ENCODE results near the gene SLC25A23.

The SLC25A23 gene

DNA sequence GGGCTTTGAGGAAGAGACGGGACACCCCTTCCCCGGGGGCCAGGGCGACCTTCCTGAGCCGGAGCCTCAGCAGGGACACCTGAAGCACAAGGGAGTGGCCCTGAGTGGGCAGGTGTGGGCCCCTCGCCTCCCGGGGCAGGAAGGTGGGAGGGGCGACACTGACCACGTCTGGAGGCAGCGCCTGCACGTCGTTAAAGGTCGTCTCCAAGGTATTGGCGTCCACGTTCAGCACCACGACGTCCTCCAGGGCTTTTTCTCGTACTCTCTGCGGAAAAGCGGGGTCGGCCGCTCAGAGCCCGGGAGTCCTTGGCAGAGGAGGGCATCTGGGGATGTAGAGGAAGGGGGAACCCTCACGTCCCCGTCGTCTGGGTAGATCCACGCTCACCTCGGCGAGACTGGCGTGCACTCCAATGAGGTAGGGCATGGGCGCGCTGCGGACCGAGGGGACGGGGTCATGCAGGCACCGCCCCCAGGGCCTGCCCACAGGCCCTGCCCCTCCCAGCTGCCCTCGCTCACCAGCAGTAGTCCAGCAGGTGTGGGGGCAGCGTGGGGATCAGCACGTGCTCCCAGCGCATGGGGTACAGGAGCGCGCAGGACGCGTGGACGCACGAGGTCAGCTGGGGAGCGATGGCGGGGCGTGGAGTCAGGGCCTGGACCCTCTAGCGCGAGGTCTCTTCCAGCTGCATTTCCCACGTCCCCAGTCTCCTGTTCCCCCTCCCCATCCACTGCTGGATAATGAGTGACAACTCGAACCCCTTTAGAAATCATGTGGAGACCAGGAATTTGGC lies 15.9 kb upstream of the SLC25A23 start:
- no peak for DNase-seq (ENCODE audit: low read depth)
- TF ChIP-seq, protein P1, sequence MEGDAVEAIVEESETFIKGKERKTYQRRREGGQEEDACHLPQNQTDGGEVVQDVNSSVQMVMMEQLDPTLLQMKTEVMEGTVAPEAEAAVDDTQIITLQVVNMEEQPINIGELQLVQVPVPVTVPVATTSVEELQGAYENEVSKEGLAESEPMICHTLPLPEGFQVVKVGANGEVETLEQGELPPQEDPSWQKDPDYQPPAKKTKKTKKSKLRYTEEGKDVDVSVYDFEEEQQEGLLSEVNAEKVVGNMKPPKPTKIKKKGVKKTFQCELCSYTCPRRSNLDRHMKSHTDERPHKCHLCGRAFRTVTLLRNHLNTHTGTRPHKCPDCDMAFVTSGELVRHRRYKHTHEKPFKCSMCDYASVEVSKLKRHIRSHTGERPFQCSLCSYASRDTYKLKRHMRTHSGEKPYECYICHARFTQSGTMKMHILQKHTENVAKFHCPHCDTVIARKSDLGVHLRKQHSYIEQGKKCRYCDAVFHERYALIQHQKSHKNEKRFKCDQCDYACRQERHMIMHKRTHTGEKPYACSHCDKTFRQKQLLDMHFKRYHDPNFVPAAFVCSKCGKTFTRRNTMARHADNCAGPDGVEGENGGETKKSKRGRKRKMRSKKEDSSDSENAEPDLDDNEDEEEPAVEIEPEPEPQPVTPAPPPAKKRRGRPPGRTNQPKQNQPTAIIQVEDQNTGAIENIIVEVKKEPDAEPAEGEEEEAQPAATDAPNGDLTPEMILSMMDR (IDR thresholded peaks at IDR 0.05; ENCODE audit: low read depth, low read length, missing control alignments) = no peak
- no peak overlapping the region for H3K4me3 ChIP-seq (ENCODE audit: low read depth, low read length)
- in situ Hi-C loops (cut with HindIII; ENCODE audit: low sequenced_read_pairs) = no loop called here

DNA sequence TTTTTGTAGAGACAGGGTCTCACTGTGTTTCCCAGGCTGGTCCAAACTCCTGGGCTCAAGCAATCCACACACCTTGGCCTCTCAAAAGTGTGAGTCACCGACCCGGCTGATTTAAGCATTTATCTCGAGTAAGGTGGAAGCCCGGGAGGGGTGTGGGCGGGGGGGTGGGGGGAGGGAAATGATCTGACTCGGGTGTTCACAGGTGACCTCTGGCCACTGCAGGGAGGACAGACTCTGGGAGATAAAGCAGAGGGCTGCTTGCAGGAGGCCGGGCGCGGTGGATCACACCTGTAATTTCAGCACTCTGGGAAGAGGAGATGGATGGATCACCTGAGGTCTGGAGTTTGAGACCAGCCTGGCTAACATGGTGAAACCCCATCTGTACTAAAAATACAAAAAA lies 14.1 kb upstream of the SLC25A23 start:
- no peak for DNase-seq (ENCODE audit: low read depth)

DNA sequence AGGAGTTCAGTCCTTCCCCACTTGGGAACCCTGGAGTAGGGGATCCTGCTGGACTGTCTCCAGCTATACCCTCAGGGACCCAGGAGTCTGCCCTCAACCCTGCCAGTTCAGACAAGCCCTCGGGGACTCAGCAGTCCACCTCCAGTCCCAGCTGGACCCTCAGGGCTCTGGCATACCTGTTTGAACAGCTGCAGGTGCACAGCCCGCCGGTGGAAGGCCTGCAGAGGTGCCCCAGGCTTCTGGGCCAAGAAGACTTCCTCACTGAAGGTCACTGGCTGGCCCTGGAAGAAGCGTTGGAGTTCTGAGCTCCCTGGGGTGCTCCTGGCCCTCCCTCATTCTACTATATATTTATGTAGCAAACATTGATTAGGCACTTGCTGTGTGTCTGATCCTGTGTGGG lies 13.1 kb upstream of the SLC25A23 start:
- in situ Hi-C loops (cut with HindIII; ENCODE audit: low sequenced_read_pairs) = no loop called here
- no peak for DNase-seq (ENCODE audit: low read depth)
- H3K4me3 ChIP-seq (ENCODE audit: low read depth, low read length) = no peak overlapping the region
- TF ChIP-seq, protein P1 (IDR thresholded peaks at IDR 0.05; ENCODE audit: low read depth, low read length, missing control alignments) = no peak

More for the DNA sequence above, 14.1 kb upstream of the SLC25A23 start:
- TF ChIP-seq, protein P1 (IDR thresholded peaks at IDR 0.05; ENCODE audit: low read depth, low read length, missing control alignments) = no peak
- in situ Hi-C loops (cut with HindIII; ENCODE audit: low sequenced_read_pairs) = no loop called here
- no peak overlapping the region for H3K4me3 ChIP-seq (ENCODE audit: low read depth, low read length)

DNA sequence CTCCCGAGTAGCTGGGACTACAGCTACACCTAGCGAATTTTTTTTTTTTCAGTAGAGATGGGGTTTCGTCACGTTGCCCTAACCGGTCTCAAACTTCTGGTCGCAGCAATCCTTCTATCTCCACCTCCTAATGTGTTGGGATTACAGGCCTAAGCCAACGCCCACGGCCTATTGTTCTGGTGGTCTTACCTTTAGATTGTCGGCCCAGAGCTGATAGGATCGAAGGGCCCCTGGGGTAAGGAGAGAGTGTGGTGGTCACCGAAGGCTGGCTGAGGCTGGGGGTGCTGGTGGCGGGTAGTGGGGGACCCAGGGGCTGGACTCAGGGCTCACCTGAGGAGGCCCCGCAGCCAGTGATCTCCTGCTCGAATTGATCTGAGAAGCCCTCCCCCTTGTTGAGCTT lies 11.5 kb upstream of the SLC25A23 start:
- no peak overlapping the region for H3K4me3 ChIP-seq (ENCODE audit: low read depth, low read length)
- TF ChIP-seq, protein P1 (IDR thresholded peaks at IDR 0.05; ENCODE audit: low read depth, low read length, missing control alignments) = no peak
- no peak for DNase-seq (ENCODE audit: low read depth)
- in situ Hi-C loops (cut with HindIII; ENCODE audit: low sequenced_read_pairs) = no loop called here

DNA sequence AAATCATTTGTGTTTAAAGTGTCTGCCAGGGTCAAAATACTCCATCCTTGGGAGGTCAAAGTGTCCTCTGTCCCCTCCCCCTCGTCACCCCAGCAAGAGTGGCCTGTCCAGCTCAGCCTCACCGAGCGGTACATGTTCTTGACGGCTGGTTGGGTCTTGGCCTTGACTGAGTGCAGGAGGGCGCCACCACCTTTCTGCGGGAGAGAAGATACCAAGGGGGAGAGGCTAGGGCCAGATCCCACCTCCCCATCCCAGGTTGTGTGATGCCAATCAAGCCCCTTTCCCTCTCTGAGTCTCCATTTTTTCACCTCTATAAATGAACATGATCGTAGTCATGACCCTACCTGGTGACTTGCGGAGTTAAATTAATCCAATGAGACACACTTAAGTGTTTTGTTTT lies 10.6 kb upstream of the SLC25A23 start:
- in situ Hi-C loops (cut with HindIII; ENCODE audit: low sequenced_read_pairs) = no loop called here
- no peak overlapping the region for H3K4me3 ChIP-seq (ENCODE audit: low read depth, low read length)
- TF ChIP-seq, protein P1 (IDR thresholded peaks at IDR 0.05; ENCODE audit: low read depth, low read length, missing control alignments) = no peak
- no peak for DNase-seq (ENCODE audit: low read depth)

DNA sequence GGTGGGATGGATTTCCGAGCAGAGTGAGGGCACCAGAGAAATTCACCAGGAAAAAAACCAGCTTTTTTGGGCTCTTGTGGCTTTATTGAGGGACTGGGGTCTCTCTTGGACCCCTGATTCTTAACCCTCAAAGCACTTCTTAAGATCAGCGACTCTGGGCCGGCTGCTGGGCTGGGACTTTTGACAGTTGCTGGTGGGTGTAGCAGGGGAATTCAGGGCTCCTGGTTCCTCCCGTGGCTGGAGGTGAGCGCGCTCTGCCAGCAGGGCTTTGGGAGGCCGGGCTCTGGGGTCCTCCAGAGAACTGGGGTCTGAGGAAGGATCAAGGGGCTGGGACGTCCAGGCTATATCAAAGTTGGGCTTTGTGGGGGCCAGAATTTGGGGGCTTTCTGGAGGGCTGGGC lies 7.8 kb upstream of the SLC25A23 start:
- in situ Hi-C loops (cut with HindIII; ENCODE audit: low sequenced_read_pairs) = no loop called here
- no peak for DNase-seq (ENCODE audit: low read depth)
- no peak overlapping the region for H3K4me3 ChIP-seq (ENCODE audit: low read depth, low read length)
- TF ChIP-seq, protein P1 (IDR thresholded peaks at IDR 0.05; ENCODE audit: low read depth, low read length, missing control alignments) = no peak

Measured in astrocyte of the cerebellum (primary cell).